Sigmoid colon (tissue), 4 donors: ENCODE data around the gene DLGAP3.

Source experiments
- POLR2AphosphoS5 ChIP-seq, 4 donors: sonication (generic); formaldehyde crosslinking; IDR thresholded peaks; one replicate each; pipeline ENCODE4 v1.6.1; 2017; ENCODE audit warnings: antibody characterized with exemption in 4 of 4
- TF ChIP-seq, protein P1 (sequence below), 4 experiments: fragments of 450-650 bp in 3 of 4; fragments of 200-600 bp in 1 of 4; IDR thresholded peaks; one replicate each; pipeline ENCODE4 v1.5.1; 2016 to 2019; ENCODE audit warnings: antibody characterized with exemption in 4 of 4, mild to moderate bottlenecking in 3 of 4, moderate library complexity in 2 of 4

DNA sequence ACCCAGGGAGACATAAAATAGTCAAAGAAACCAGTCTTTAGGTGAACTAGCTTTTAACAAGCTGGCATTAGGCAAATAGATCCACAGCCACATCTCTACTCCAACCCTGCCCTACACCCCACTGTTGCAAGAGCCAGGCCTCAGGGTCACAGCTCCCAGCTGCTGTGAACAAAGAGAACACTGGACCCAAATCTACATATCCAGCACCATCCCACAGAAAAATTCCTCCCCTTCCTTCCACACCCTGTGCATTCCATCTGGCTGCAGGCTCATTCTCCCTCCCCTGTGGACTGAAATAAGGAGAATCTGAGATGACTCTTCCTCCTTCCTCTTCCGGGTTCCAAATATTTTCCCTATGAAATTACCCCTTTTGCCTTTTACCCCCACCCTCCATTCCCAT, 23.2 kb downstream of the DLGAP3 start:
- no peak for TF ChIP-seq POLR2AphosphoS5 (IDR thresholded peaks at IDR 0.05)
- TF ChIP-seq, protein P1, sequence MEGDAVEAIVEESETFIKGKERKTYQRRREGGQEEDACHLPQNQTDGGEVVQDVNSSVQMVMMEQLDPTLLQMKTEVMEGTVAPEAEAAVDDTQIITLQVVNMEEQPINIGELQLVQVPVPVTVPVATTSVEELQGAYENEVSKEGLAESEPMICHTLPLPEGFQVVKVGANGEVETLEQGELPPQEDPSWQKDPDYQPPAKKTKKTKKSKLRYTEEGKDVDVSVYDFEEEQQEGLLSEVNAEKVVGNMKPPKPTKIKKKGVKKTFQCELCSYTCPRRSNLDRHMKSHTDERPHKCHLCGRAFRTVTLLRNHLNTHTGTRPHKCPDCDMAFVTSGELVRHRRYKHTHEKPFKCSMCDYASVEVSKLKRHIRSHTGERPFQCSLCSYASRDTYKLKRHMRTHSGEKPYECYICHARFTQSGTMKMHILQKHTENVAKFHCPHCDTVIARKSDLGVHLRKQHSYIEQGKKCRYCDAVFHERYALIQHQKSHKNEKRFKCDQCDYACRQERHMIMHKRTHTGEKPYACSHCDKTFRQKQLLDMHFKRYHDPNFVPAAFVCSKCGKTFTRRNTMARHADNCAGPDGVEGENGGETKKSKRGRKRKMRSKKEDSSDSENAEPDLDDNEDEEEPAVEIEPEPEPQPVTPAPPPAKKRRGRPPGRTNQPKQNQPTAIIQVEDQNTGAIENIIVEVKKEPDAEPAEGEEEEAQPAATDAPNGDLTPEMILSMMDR (IDR thresholded peaks at IDR 0.05) = no peak
